ENCODE measurements around the gene SLC5A5.

Gene SLC5A5

GRCh38 chr19:17863520-17864182 is 8.1 kb upstream of the SLC5A5 start:
- no peak overlapping the region for H3K4me3 ChIP-seq (ENCODE audit: low read length, poor library complexity, severe bottlenecking)
- no peak overlapping the region for H3K9ac ChIP-seq (ENCODE audit: low read depth, low read length, poor library complexity, severe bottlenecking)
- TF ChIP-seq CTCF (conservative IDR thresholded peaks at IDR 0.05; ENCODE audit: low read length) (no peak), EZH2phosphoT487 (IDR thresholded peaks at IDR 0.05; ENCODE audit: borderline replicate concordance) (no peak)
- no peak overlapping the region for H3K4me2 ChIP-seq (ENCODE audit: low read depth, low read length, poor library complexity, severe bottlenecking)
- H3K36me3 ChIP-seq (ENCODE audit: insufficient read depth, low read length), result peaks cover 48% of the 10 kb centered on the region; the same call in 1 of the 2 replicates
- peaks cover 21% of the 10 kb centered on the region for H3K4me1 ChIP-seq (ENCODE audit: insufficient read depth, low read length, poor library complexity, severe bottlenecking)
- H3K9me2 ChIP-seq (replicated peaks; ENCODE audit: low read depth, low read length), result no peaks in the 10 kb centered on the region
- H3K27me3 ChIP-seq (ENCODE audit: insufficient read depth, low read length, poor library complexity, severe bottlenecking), result peaks cover 7% of the 10 kb centered on the region
- H3K9me3 ChIP-seq (ENCODE audit: insufficient read depth, low read depth, low read length), result no peaks in the 10 kb centered on the region
- H4K20me1 ChIP-seq (ENCODE audit: insufficient read depth, low read length, poor library complexity, severe bottlenecking), result peaks cover 42% of the 10 kb centered on the region
- no peaks in the 10 kb centered on the region; the same call in 1 of the 2 replicates for H3F3A ChIP-seq (ENCODE audit: low read depth)
- H2AFZ ChIP-seq (ENCODE audit: low read length), result no peak overlapping the region
- peaks cover 42% of the 10 kb centered on the region for H3K79me2 ChIP-seq (ENCODE audit: insufficient read depth, low read length)

GRCh38 chr19:17865364-17866311 is 6.1 kb upstream of the SLC5A5 start:
- Histone ChIP-seq H3K4me2 (ENCODE audit: low read depth, low read length, poor library complexity, severe bottlenecking) (no peak overlapping the region), H3K4me3 (ENCODE audit: low read length, poor library complexity, severe bottlenecking) (no peak overlapping the region), H3K9me2 (replicated peaks; ENCODE audit: low read depth, low read length) (no peaks in the 10 kb centered on the region), H4K20me1 (ENCODE audit: insufficient read depth, low read length, poor library complexity, severe bottlenecking) (peaks cover 34% of the 10 kb centered on the region), H3F3A (ENCODE audit: low read depth) (no peaks in the 10 kb centered on the region; the same call in 1 of the 2 replicates), H3K9ac (ENCODE audit: low read depth, low read length, poor library complexity, severe bottlenecking) (no peak overlapping the region), H3K4me1 (ENCODE audit: insufficient read depth, low read length, poor library complexity, severe bottlenecking) (peaks cover 17% of the 10 kb centered on the region), H3K36me3 (ENCODE audit: insufficient read depth, low read length) (peaks cover 41% of the 10 kb centered on the region; the same call in 1 of the 2 replicates), H3K27me3 (ENCODE audit: insufficient read depth, low read length, poor library complexity, severe bottlenecking) (no peaks in the 10 kb centered on the region), H3K79me2 (ENCODE audit: insufficient read depth, low read length) (peaks cover 33% of the 10 kb centered on the region), H2AFZ (ENCODE audit: low read length) (no peak overlapping the region), H3K9me3 (ENCODE audit: insufficient read depth, low read depth, low read length) (no peaks in the 10 kb centered on the region)
- TF ChIP-seq CTCF (conservative IDR thresholded peaks at IDR 0.05; ENCODE audit: low read length) (no peak), EZH2phosphoT487 (IDR thresholded peaks at IDR 0.05; ENCODE audit: borderline replicate concordance) (no peak)

- Histone ChIP-seq H4K20me1 (ENCODE audit: insufficient read depth, low read length, poor library complexity, severe bottlenecking) (peaks cover 26% of the 10 kb centered on the region), H3K79me2 (ENCODE audit: insufficient read depth, low read length) (peaks cover 25% of the 10 kb centered on the region), H3K27me3 (ENCODE audit: insufficient read depth, low read length, poor library complexity, severe bottlenecking) (no peaks in the 10 kb centered on the region), H3K4me2 (ENCODE audit: low read depth, low read length, poor library complexity, severe bottlenecking) (no peak overlapping the region), H3K4me3 (ENCODE audit: low read length, poor library complexity, severe bottlenecking) (no peak overlapping the region), H3K36me3 (ENCODE audit: insufficient read depth, low read length) (peaks cover 39% of the 10 kb centered on the region; the same call in 1 of the 2 replicates), H3K9me2 (replicated peaks; ENCODE audit: low read depth, low read length) (no peaks in the 10 kb centered on the region), H3K9me3 (ENCODE audit: insufficient read depth, low read depth, low read length) (no peaks in the 10 kb centered on the region), H3K9ac (ENCODE audit: low read depth, low read length, poor library complexity, severe bottlenecking) (no peak overlapping the region), H2AFZ (ENCODE audit: low read length) (no peak overlapping the region), H3F3A (ENCODE audit: low read depth) (no peaks in the 10 kb centered on the region; the same call in 1 of the 2 replicates), H3K4me1 (ENCODE audit: insufficient read depth, low read length, poor library complexity, severe bottlenecking) (peaks cover 10% of the 10 kb centered on the region)
- no peak for TF ChIP-seq CTCF (conservative IDR thresholded peaks at IDR 0.05; ENCODE audit: low read length)
- TF ChIP-seq EZH2phosphoT487 (IDR thresholded peaks at IDR 0.05; ENCODE audit: borderline replicate concordance), result no peak
Measured at GRCh38 chr19:17866312-17866963, 5.3 kb upstream of the SLC5A5 start.
